ENCODE data around the gene C2orf49.

Gene C2orf49

GRCh38 chr2:105337122-105338019 is at the start of gene C2orf49:
Gene C2orf49, plus strand, starts transcription at chr2:105337540. Its CDS starts 48 bp downstream, at chr2:105337588.
- peak; percentile 91 for DNase-seq

GRCh38 chr2:105287692-105288091 is 49.6 kb upstream of the C2orf49 start:
- DNase-seq = no peak

GRCh38 chr2:105288133-105288532 is 49.2 kb upstream of the C2orf49 start:
- no peak for DNase-seq

- no peak for DNase-seq
Observed at GRCh38 chr2:105290981-105291660, 46.2 kb upstream of the C2orf49 start.

GRCh38 chr2:105291981-105292380 is 45.4 kb upstream of the C2orf49 start:
- no peak for DNase-seq

GRCh38 chr2:105294046-105294445 is 43.3 kb upstream of the C2orf49 start:
- DNase-seq = no peak

- DNase-seq = peak; percentile 76
Observed at GRCh38 chr2:105294844-105295481, 42.4 kb upstream of the C2orf49 start.

GRCh38 chr2:105296017-105296611 is 41.2 kb upstream of the C2orf49 start:
- DNase-seq = no peak

GRCh38 chr2:105297216-105297615 is 40.1 kb upstream of the C2orf49 start:
- no peak for DNase-seq

GRCh38 chr2:105298017-105298416 is 39.3 kb upstream of the C2orf49 start:
- DNase-seq = no peak

- no peak for DNase-seq
Observed at GRCh38 chr2:105299290-105299689, 38.0 kb upstream of the C2orf49 start.

- DNase-seq = no peak
Observed at GRCh38 chr2:105301646-105302045, 35.7 kb upstream of the C2orf49 start.

- DNase-seq = no peak
Observed at GRCh38 chr2:105307146-105307545, 30.2 kb upstream of the C2orf49 start.

GRCh38 chr2:105307550-105307949 is 29.8 kb upstream of the C2orf49 start:
- DNase-seq = no peak

GRCh38 chr2:105307962-105308361 is 29.4 kb upstream of the C2orf49 start:
- no peak for DNase-seq

GRCh38 chr2:105308382-105309146 is 28.8 kb upstream of the C2orf49 start:
- DNase-seq = no peak

GRCh38 chr2:105309147-105309545 is 28.2 kb upstream of the C2orf49 start:
- peak; percentile 32 for DNase-seq

- no peak for DNase-seq
Observed at GRCh38 chr2:105313877-105314276, 23.5 kb upstream of the C2orf49 start.

- no peak for DNase-seq
Observed at GRCh38 chr2:105315314-105315713, 22.0 kb upstream of the C2orf49 start.

GRCh38 chr2:105317937-105318336 is 19.4 kb upstream of the C2orf49 start:
- no peak for DNase-seq

- DNase-seq = no peak
Observed at GRCh38 chr2:105320651-105321215, 16.6 kb upstream of the C2orf49 start.
